Muscle of arm (tissue), 12 donors: ENCODE measurements around the gene MPZL2. TPM values are rescaled to one million over a fixed set of nuclear protein-coding genes. Genes with fewer than 3 reads are reported as not detected.

Experiments
- DNase-seq: peaks from one replicate; pipeline ENCODE4 v3.0.0-alpha.2; 2013
- polyA plus RNA-seq, 12 donors: library from polyadenylated mRNA; unstranded; fragments of 120-200 nt; gene quantifications; one replicate each; pipeline ENCODE4 v1.2.1, GENCODE V29; 2013; ENCODE audit not compliant: insufficient read length in 12 of 12

The MPZL2 gene
- polyA plus RNA-seq, 12 donors: 0.47 to 37.8 (median 1.6) TPM; not detected in 1

DNA sequence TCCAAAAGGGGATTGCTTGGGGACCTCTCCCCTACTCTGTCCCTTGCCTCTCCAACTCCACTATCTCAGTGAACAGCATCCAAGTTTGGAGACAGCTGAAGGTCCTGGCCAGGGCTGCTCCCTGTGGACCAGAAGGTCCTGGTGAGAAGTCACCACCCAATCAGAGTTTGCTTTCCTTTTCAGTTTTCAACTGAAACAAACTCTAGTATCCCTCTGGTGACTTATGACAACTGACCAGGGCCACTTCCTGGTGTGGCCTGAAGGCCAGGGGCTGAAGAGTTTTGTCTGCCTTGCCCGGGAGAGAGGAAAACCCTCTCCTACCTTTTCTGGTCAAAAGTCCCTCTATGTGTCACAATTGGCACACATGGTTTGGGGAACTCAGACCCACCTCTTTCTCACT is 44.4 kb downstream of the MPZL2 start:
- no peak for DNase-seq

GRCh38 chr11:118219244-118219643 is 44.9 kb downstream of the MPZL2 start:
- DNase-seq: no peak

DNA sequence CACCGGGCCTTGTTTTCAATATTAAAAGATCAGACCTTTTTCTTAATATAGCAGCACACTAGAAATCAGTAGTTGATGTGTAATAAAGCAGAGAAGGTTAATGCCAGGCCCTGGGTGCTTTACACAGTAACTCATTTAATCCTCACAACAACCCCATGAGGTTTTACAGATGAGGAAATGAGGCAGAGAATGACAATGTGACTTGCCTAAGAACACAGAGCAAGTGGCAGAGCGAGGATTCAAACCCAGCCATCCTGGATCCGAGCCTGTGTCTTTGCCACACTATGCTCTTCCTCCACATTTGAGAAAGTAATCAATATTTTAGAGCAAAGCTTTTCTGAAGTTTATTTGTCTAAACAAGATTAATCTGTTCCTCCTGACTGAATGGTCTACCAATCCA is 46.5 kb downstream of the MPZL2 start:
- no peak for DNase-seq

DNA sequence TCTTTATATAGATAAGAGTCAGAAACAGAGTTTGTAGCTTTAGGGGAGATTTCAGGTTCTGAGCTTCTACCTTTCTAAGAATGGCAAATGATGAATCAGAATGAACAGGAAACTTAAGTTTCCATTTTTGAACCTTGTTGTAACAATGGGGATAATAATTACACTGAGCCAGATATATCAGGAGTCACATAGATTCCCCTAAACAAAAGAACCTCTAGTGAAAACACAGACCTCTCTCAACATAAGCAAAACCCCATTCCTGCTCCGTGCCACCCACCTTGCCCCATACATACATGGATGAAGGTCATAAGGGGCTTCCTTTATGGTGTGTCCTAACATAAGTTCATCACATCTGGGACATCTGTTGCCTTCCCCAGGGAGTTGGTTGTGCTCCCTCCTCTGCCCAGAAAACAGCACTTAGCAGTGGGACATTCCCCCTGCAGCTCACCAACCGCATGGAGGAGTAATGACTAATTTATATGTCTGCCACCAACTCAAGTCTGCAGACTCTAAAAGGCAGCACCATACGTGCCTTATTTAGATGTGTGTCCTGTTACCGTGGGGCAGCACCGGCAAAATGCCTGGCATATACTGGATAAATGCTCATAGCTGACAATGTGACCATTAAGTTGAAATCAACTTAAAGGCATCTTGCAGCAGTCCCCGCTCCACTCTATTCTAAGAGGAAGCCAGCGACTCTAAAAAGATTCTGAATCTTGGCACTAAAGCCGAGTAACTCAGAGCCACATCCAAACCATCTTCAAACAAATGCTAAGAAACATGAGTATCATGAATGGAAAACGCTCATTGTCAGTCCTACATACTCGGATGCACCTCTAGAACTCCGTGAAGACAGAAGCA is 47.2 kb downstream of the MPZL2 start:
- DNase-seq: no peak

DNA sequence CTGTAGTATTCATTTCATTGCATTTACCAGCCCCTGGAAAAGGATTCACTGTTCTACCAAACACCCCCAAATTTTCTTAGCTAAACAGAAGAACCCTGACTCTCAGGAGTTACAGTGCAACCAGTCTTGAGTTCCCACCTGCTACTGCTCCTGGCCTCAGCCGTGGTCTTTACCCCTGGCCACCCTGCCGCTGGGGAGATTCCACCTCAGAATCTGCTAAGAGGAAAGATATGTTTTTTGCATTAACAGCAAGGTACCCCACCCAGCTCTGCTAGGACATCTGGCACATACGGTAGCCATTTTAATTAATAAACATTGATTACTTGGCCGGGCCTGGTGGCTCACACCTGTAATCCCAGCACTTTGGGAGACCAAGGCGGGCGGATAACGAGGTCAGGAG is 48.3 kb downstream of the MPZL2 start:
- no peak for DNase-seq

DNA sequence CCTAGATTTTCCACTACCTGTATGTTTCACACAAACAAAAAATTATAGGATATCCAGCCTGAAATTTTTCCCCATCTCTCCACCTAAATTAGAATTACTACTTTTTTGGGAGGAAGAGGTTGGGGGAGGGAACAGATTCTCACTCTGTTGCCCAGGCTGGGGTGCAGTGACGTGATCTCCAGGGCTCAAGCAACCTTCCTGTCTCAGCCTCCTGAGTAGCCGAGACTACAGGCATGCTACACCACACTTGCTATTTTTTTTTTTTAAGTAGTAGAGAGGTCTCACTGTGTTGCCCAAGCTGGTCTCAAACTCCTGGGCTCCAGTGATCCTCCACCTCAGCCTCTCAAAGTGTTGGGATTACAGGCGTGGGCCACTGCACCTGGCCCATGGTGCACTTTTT is 48.8 kb downstream of the MPZL2 start:
- DNase-seq: no peak

GRCh38 chr11:118214210-118214914 is 49.7 kb downstream of the MPZL2 start:
- DNase-seq: no peak

GRCh38 chr11:118213781-118214180 is 50.3 kb downstream of the MPZL2 start:
- DNase-seq: no peak

GRCh38 chr11:118213201-118213600 is 50.9 kb downstream of the MPZL2 start:
- DNase-seq: no peak

DNA sequence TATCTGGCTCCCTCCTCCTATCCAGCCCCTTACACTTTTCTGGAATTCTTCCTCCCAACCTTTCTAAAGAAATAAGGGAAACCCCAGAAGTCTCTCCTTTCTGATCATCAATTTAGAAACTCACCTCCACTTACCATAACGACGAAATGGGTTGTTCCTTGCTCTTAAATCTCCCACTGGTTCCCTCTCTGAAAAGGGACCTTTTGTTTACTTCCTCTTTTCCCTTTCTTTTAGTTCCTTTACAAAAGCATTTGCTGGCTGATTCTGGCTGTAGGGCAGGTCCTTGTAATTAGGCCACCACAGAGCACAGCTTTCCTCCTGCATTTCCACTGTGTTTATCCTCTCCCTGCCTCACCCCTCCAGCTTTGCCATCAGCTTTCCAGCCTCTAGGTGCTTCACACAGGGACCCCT is 51.3 kb downstream of the MPZL2 start:
- DNase-seq: no peak

GRCh38 chr11:118212131-118212725 is 51.9 kb downstream of the MPZL2 start:
- no peak for DNase-seq

DNA sequence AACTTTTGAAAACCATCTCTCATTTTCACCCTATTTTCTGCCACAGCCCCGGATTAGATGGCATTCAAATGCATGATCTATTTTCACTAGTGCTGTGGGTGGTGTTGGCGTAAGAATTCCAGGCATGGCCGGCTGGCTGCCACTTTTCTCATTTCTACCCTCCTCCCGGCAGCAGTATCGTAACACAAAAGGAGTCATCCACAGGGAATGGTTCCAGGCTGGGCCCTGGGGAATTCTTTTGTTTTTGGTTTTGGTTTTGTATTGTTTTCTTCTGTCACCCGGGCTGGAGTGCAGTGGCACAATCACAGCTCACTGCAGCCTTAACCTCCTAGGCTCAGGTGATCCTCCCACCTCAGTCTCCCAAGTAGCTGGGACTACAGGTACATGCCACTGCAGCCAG is 53.1 kb downstream of the MPZL2 start:
- no peak for DNase-seq

- DNase-seq: no peak
Observed at GRCh38 chr11:118210323-118210722, 53.8 kb downstream of the MPZL2 start.

GRCh38 chr11:118209033-118209432 is 55.1 kb downstream of the MPZL2 start:
- no peak for DNase-seq

DNA sequence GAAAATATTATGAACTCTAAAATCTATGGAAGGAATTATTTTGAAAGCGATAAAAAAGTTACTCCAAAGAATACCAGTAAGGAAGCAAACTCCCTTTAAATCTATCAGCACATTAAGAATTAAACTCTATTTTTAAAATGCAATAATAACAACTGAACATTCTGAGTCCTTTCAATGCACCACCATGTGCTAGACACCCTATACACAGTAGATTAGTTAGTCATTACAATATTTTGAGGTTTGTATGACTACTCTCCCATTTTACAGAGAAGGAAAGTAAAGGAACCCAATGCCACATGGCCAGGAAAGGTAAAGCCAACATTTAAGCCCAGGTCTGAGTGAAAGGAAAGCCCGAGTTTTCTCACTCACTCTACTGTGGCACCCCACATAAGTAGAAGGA is 57.0 kb downstream of the MPZL2 start:
- DNase-seq: no peak

DNA sequence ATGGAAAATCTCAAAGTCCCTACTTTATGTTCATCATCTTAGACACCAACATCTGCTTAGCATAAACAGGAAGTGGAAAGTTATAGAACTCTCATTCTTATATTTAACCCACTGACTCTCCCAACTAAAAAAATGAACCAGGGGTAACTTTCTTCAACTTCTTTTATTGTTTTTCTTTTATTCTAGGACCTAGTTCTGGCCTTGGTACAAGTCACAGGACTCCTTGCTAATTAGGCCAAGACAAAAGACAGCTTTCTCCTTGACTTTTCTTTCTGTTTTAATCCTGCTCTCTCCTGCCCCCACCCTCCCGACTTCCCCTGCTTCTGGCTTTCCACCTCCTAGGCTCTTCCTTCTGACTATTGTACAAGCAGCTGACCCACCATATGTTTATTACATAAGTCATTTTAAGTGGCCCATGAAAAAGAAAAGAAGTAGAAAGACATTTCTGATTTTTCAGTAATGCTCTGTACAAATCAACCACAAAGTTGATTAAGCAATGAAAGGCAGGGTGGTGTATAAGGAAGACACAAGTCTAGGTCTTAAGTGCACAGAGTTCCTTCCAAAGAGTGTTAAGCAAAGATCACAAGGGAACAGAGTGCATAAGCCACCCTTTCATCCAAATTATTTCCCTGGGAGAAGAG is 57.6 kb downstream of the MPZL2 start:
- DNase-seq: no peak

- no peak for DNase-seq
Observed at GRCh38 chr11:118205606-118206378, 58.3 kb downstream of the MPZL2 start.
